Keratinocyte (primary cell): ENCODE data around the gene GRM7.

Experiments
- EZH2 ChIP-seq: IDR thresholded peaks from one replicate; pipeline ENCODE4 v1.6.1; 2012; ENCODE audit warnings: inconsistent platforms, mild to moderate bottlenecking, low read length, moderate library complexity
- TF ChIP-seq, protein P1 (sequence below), 3 experiments: IDR thresholded peaks in 1 of 3; conservative IDR thresholded peaks in 1 of 3; optimal IDR thresholded peaks in 1 of 3; 2 replicates in 2 of 3; 3 replicates in 1 of 3; pipeline versions ENCODE3 to v1.5.1; 2011; ENCODE audit warnings: low read length in 3 of 3, mild to moderate bottlenecking in 3 of 3, moderate library complexity in 2 of 3, control low read depth in 1 of 3, inconsistent platforms in 1 of 3; ENCODE audit not compliant: insufficient read depth in 2 of 3; ENCODE audit errors: extremely low read depth in 1 of 3

DNA sequence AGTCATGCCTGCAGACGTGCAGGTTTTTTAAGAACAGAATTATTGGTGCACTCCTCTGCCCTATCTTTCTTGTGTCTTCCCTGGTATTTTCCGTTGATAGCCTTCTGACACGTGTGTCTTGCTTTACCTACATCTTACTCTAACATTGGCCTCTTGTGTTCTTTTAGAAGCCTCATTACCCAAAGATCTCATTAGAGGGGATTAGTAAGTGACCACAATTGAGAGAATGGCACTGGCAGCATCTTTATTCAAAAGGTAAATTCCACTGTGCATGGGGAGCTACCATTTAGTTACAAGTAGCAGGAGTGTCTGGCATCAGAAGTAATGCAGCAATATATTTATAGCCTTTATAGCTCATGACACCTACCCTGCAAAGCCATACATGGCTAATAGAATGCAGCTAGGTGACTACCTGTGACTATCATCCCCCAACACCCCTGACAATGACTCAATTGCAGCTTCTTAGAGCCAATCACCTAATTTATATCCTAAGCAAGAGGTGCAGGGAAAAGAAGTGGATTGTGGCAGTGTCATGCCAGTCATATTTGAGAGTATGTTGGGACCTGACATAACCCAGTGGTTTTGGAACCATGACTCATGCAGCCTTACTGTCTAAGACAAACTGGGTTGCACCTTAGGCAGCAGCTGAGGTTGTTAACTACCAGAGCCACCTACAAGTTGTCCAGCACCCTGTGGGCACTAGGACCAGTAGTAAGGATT lies 164.8 kb downstream of the GRM7 start:
- TF ChIP-seq, protein P1, sequence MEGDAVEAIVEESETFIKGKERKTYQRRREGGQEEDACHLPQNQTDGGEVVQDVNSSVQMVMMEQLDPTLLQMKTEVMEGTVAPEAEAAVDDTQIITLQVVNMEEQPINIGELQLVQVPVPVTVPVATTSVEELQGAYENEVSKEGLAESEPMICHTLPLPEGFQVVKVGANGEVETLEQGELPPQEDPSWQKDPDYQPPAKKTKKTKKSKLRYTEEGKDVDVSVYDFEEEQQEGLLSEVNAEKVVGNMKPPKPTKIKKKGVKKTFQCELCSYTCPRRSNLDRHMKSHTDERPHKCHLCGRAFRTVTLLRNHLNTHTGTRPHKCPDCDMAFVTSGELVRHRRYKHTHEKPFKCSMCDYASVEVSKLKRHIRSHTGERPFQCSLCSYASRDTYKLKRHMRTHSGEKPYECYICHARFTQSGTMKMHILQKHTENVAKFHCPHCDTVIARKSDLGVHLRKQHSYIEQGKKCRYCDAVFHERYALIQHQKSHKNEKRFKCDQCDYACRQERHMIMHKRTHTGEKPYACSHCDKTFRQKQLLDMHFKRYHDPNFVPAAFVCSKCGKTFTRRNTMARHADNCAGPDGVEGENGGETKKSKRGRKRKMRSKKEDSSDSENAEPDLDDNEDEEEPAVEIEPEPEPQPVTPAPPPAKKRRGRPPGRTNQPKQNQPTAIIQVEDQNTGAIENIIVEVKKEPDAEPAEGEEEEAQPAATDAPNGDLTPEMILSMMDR (optimal IDR thresholded peaks at IDR 0.05 in 1 of 3, IDR thresholded peaks at IDR 0.05 in 1 of 3, conservative IDR thresholded peaks at IDR 0.05 in 1 of 3; ENCODE audit: extremely low read depth in 1 of 3, insufficient read depth in 2 of 3, low read length in 3 of 3), result no peak
- no peak for TF ChIP-seq EZH2
